ENCODE results near the gene SLC22A2.

Gene SLC22A2

GRCh38 chr6:160215232-160215631 lies 43.4 kb downstream of the SLC22A2 start:
- TF ChIP-seq ZFX (IDR thresholded peaks at IDR 0.05; ENCODE audit: borderline replicate concordance) (no peak), CTCF (IDR thresholded peaks at IDR 0.05) (no peak)
- H3K27ac ChIP-seq: no peak overlapping the region

GRCh38 chr6:160207618-160208017 lies 51.0 kb downstream of the SLC22A2 start:
- TF ChIP-seq CTCF (IDR thresholded peaks at IDR 0.05) (no peak), ZFX (IDR thresholded peaks at IDR 0.05; ENCODE audit: borderline replicate concordance) (no peak)
- no peak overlapping the region for H3K27ac ChIP-seq

DNA sequence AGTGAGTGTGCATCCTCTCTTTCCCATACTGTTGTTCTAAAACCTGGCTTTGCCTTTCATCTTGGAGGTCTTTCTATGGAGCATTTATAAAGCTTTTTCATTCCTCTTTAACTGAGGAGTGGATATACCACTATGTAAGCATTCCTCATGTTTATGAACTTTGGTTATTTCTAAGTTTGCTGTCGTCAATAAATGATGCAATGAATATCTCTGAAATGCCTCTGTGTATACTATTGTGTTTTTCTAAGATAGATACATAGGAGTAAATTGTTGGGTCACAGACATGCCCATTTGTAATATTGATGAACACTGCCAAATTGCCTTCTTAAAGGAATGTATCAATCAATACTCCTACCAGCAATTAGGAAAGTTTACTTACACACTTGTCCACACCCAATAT lies 53.9 kb downstream of the SLC22A2 start:
- TF ChIP-seq CTCF (IDR thresholded peaks at IDR 0.05) (no peak), ZFX (IDR thresholded peaks at IDR 0.05; ENCODE audit: borderline replicate concordance) (no peak)
- H3K27ac ChIP-seq: no peak overlapping the region

DNA sequence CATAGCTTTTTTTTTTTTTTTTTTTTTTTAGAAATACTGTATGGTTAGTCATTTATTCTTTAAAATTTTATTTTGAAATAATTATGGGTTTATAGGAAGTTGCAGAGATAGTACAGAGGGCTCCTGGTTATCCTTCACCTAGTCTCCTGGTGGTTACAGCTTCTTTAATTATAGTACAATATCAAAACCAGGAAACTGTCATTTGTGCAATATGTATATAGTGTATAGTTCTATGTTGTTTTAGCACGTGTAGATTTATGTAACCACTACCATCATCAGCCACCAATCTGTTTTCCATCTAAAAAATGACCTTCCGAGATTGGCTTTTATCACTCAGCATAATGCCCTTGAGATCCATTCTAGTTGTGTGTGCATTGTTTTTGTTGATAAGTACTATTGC lies 54.7 kb downstream of the SLC22A2 start:
- TF ChIP-seq CTCF (IDR thresholded peaks at IDR 0.05) (no peak), ZFX (IDR thresholded peaks at IDR 0.05; ENCODE audit: borderline replicate concordance) (no peak)
- H3K27ac ChIP-seq: no peak overlapping the region

DNA sequence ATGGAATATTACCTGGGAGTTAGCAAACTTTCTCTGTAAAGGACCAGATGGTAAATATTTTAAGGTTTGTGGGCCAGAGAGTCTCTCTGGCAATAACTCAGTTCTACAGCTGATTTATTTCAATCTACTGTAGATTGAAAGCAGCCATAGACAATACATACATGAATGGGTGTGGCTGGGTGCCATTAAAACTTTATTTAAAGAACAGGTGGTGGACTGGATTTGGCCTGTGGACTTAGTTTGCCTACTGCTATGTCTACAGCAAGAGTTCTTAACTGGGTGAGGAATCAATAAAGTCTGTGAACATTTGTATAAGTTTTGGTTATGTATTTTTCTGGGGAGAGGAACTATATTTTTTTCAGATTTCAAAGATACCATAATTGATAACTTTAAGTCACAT lies 55.1 kb downstream of the SLC22A2 start:
- TF ChIP-seq ZFX (IDR thresholded peaks at IDR 0.05; ENCODE audit: borderline replicate concordance) (no peak), CTCF (IDR thresholded peaks at IDR 0.05) (no peak)
- no peak overlapping the region for H3K27ac ChIP-seq

DNA sequence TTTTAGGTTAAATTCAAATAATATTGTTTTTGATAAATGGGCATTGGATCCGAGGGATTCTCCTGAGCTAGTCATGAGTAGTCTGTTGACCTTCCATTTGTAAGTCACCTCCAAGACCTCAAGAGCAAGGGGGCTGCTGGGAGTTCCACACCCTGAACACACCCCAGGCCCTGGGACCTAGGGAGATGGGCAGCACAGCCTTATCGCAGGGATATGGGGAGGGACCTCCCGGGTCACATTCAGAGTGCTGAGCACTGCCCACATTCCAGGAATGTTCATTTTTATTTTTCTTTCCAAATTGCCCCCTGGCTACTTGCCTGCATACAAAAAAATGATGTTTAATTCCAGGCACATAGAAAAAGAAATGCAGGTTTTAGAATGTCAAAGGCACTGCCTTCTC lies 55.5 kb downstream of the SLC22A2 start:
- H3K27ac ChIP-seq: no peak overlapping the region
- no peak for TF ChIP-seq CTCF (IDR thresholded peaks at IDR 0.05)
- no peak for TF ChIP-seq ZFX (IDR thresholded peaks at IDR 0.05; ENCODE audit: borderline replicate concordance)

GRCh38 chr6:160202411-160202810 lies 56.2 kb downstream of the SLC22A2 start:
- H3K27ac ChIP-seq: no peak overlapping the region
- TF ChIP-seq ZFX (IDR thresholded peaks at IDR 0.05; ENCODE audit: borderline replicate concordance) (no peak), CTCF (IDR thresholded peaks at IDR 0.05) (no peak)
